ENCODE results near the gene HMGN2.
"Not testable (repeated sequence)": the region's sequence is repeated elsewhere in the genome, so short reads cannot be mapped to it uniquely, and the experiment has no call there.

Gene HMGN2

DNA sequence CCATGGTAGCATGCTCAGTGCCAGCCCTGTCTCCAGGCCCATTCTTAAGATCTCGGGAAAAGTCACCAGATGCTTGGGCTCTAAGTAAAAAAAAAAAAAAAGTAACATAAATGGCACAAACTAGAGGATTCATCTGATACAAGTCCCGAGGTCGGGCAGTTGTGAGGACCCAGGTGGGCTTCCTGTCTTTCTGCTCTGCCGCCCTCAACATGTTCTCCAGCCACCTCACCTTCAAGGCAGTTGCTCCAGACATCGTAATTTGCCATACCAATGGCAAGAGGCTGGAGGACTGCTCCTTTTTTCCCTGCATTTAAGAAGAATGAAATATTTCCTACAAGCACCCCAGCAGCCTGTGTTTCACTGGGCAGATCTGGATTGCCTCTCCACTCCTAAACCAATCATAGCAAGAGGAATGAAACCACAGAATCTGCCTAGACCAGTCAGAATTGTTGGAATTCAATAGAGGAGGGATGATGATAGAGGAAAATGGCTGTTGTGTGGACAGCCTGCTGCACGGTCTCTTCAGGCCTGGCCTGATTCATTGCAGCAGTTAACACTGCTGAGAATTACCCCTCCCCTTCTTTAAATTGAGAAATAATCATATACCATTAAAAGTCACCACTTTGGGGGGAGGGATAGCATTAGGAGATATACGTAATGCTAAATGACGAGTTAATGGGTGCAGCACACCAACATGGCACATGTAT lies 5.4 kb downstream of the HMGN2 start:
- peak; percentile 27 for DNase-seq

DNA sequence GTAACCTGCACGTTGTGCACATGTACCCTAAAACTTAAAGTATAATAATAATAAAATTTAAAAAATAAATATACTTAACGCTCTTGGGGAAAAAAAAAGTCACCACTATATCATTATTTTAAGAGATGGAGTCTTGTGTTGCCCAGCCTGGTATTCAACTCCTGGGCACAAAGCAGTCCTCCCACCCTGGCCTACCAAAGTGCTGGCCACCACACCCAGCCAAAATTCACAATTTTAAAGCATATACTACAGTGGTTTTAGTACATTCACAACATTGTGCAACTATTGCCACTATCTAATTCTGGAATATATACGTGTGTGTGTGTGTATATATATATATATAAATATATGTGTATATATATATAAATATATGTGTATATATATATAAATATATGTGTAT lies 5.9 kb downstream of the HMGN2 start:
- no peak for DNase-seq

DNA sequence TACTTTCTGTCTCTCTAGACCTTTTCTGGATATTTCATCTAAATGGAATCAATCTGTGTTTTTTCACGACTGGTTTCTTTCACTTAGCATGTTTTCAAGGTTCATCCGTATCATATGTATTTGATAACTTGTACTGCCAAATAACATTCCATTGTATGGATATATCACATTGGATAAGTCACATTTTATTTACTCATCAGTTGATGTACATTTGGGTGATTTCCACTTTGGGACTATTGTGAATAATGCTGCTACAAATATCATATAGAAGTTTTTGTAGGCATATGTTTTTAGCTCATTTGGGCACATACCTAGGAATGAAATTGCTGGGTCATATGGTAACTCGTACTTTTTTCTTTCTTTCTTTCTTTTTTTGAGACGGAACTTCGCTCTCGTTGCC lies 6.7 kb downstream of the HMGN2 start:
- no peak for DNase-seq

DNA sequence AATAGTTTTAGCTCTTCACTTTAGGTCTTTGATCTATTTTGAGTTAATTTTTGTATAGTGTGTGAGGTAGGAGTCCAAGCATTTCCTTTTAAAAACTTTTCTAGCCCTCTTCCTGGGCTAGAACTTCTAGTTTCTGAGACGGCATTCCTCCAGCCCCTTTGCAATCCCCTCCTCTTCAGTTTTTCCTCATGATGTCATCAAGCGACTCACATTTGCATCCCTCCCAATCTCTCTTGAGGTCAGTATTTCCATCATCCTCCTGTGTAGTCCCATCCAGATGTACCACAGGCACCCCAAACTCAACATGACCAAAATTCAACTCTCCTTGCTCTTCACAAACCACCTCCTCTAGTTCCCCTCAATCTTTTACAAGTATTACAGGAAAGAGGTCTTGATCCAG lies 10.7 kb downstream of the HMGN2 start:
- peak; percentile 83 for DNase-seq

DNA sequence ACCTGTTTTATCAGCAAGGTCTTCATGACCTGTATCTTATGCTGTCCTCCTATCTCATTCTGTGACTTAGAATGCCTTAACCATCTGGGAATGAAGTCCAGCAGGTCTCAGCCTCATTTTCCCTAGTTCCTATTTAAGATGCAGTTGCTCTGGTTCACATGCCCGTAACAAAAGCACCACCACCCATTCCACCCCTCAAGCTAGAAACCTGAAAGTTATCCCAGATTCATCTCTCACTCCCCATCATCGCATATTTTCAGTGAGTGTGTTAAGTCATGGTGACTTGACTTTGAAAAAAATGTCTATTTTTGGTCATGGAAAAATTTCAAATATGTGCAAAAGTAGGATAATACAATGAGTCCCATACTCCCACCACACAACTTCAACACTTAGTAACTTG lies 11.7 kb downstream of the HMGN2 start:
- peak; percentile 78 for DNase-seq

DNA sequence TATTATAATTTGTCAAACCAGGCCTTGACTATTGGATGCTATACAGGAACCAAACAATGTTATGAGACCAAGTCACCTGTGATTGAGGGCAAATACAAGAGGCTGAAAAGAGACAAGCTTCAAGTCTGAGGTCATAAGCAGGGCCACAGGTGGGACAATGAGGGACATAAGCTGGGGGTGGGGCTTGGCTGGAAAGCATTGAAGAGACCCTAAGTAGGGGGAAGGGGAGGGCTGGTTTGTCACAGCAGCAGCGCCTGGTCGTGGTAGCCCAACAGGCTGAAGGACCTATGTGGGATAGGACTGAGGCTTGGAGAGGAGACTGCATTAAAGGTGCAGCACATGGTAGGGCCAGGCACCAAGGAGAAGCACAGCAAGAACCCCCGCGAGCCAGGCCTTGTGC lies 17.9 kb downstream of the HMGN2 start:
- no peak for DNase-seq

DNA sequence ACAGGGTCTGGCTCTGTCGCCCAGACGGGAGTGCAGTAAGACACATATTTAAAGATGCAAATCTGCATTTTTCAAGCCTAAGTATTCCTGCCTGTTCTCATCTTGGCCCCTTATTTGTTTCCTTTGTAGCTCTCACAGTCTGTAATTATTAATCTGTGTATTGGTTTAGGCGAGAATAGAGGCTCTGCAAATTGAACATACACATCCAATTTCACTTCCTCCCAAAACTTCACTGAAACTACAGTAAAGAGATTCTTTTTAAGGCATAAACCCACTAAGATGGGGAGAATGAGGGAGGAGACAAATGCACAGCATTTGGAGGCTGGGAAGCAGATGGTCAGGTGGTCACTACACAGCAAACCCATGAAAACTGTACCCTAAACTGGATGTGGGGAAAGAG lies 21.0 kb downstream of the HMGN2 start:
- no peak for DNase-seq

DNA sequence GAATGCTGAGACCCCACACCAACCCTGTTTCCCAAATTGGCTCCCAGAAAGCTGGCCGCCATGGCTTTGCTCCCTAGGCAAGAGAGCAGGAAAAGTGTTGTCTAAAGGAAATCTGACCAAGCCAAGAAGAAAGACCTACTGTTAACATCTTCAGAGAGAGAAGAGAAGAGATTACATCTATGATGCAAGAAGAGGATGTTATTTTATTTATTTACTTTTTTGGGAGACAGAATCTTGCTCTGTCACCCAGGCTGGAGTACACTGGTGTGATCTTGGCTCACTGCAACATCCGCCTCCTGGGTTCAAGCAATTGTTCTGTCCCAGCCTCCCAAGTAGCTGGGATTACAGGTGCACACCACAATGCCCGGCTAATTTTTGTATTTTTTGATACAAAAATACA lies 21.7 kb downstream of the HMGN2 start:
- no peak for DNase-seq

DNA sequence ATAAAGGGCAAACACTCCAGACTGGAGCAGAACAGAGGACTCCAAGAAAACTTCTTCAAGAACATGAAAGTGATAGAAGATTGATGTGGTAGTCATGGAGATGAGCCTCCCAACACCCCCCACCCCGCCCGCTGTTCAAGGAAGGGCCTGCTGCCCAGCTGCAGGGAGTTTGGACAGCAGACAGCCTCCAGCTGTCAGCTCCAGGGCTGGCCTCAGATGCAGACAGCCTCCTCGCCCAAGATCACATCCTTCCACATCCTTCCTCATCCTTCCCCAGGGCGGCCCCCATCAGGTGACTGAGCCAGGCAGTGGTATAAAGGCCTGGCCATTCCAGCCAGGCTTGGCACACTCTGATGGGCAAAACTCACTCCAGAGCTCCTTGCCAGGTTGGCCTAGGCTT lies 24.6 kb downstream of the HMGN2 start:
- DNase-seq = no peak

DNA sequence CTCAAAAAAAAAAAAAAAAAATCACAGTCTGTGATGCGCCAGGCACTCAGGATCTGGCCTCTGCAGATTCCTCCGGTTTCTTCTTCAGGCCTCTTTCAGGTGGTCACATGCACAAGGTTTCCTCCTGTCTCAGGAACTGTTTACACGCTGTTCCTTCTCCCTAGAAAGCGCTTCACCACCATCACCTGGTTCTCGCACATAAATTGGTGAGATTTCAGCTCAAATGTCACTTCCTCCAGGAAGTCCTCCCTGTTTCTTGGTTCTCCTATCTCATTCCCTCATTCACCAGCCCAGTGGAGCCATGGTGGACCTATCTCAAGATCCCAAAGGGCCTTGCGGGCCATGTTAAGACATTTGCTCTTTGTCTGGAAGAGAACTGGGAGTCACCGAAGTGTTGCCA lies 26.7 kb downstream of the HMGN2 start:
- no peak for DNase-seq

DNA sequence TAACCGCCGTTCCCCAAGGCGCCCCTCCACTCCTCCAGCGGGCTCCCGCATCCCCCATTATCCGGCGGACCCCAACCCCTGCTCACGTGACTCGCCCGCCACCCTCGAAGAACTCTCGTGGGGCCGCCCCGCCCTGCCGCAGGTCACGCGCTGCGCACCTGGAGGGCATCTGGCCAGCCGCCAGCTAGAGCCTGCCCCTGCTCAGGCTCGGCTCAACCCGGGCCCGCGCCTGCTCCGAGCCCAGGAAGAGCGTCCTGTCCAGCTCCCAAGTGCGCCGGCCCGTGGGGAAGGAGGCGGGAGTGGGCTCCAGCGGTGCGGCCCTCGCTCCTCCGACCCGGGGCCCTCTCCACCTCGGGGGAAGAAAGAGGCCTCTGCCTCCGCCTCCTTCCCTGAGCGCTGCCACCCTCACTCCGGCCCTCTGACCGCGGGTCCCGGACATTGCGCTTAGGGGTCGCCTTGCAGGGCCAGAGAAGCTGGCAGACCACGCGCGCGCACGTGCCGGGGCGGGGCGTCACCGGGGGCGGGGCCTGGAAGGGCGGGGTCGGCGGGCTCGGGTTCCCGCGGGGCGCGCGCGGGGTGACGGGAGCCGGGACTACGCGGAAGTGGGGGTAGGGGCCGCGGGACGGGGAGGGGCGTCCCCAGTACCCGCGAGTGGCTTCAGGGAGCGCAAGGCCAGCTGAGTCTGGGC lies 28.4 kb downstream of the HMGN2 start:
- DNase-seq = no peak

DNA sequence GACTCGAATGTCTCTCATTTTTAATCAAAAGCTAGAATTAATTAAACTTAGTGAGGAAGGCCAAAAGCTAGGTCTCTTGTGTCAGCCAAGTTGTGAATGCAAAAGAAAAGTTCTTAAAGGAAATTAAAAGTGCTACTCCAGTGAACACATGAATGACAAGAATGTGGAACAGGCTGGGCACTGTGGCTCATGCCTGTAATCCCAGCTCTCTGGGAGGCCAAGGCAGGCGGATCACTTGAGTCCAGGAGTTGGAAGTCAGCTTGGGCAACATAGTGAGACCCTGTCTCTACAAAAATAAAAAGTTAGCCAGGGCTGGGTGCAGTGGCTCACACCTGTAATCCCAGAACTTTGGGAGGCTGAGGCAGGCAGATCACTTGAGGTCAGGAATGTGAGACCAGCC lies 38.5 kb downstream of the HMGN2 start:
- DNase-seq = peak; percentile 35

DNA sequence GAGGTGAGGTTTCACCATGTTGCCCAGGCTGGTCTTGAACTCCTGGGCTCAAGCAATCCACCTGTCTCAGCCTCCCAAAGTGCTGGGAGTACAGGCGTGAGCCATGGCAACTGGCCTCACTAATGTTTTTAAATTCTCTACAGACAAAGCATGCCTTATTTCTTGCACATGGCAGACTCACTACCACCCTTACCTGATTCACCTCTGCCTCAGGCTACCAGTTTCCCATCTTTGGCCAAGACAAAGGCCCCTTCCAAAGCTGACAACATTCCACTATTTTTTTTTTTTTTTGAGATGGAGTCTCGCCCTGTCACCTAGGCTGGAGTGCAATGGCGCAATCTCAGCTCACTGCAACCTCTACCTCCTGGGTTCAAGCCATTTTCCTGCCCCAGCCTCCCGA lies 43.6 kb downstream of the HMGN2 start:
- not testable (repeated sequence) for DNase-seq

DNA sequence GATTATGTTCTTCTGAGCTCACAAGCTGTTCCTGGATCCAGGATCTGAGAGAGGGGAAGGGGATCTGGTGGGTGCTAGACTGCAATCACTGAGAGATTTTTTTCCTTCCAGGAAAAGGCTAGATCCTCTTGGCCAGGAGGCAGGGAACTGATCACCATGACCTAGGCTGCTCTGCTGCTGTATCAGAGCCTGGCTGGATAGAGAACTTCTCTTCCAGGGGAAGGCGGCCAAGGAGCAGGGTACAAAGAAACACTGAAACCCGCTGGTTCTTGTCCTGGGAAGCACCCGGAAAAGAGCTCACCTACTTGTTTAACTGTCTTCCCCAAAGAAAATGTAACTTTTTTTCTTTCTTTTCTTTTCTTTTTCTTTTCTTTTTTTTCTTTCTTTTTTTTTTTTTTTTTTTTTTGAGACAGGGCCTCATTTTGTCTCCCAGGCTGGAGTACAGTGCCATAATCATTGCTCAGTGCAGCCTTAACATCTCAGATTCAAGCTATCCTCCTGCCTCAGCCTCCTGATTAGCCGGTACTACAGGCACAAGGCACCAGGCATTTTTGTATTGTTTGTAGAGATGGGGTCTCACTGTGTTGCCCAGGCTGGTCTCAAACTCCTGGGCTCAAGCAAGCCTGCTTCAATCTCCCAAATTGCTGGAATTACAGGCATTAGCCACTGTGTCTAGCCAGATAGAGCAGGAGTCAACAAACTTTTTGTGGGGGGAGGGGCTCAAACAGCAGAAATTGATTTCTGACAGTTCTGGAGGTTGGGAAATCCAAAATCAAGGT lies 44.9 kb downstream of the HMGN2 start:
- DNase-seq = no peak

DNA sequence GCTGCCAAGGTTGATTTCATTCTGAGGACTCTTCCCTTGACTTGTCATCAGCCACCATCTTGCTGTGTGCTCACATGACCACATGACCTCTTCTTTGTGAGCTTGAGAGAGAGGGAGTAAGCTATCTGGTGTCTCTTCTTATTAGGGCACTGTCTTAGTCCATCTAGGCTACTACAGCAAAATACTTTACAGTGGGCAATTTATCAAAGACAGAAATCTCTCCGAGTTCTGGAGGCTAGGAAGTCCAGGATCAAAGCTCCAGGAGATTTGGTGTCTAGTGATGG lies 45.5 kb downstream of the HMGN2 start:
- DNase-seq = no peak

DNA sequence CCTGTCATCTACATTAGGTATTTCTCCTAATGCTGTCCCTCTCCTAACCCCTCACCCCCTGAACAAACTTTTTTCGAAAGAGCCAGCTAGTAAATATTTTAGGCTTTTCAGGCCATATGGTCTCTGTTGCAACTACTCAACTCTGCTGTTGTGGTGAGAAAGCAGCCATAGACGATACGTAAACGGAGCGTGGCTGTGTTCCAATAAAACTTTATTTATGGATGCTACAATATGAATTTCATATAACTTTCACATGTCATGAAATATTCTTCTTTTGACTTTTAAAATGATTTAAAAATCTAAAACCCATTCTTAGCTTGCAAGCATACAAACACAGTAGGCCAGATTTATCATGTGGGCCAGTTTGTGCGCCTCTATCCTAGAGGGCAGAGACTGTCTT lies 46.1 kb downstream of the HMGN2 start:
- DNase-seq = no peak

DNA sequence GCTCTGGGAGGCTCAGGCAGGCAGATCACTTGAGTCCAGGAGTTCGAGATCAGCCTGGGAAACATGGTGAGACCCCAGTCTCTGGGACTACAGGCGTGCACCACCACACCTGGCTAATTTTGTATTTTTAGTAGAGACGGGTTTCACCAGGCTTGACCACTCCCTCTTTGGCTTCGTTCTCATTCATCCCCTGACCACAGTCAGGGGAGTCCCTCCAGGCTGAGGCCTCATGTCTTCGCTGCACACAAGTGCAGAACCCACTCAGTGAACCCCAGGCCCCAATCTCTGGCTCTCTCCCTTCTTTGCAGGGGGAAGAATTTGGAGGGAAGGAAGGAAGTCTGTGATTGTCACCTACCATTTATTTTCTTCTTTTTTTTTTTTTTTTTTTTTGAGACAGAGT lies 48.1 kb downstream of the HMGN2 start:
- DNase-seq = no peak

DNA sequence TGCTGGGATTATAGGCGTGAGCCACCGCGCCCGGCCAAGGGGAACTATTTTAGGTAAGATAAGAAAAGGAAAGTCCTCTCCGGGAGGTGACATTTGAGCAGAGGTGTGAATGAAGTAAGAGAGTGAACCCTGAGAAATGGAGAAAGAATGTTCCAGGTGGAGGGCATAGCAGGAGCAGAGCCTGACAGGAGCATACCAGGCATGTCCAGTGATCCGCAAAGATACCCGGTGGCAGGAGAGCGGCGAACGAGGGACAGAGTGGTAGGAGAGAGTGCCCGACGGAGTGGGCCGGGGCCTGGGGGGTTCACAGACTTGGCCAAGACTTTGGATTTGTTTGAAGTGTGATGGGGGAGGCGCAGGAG lies 49.4 kb downstream of the HMGN2 start:
- DNase-seq = no peak

DNA sequence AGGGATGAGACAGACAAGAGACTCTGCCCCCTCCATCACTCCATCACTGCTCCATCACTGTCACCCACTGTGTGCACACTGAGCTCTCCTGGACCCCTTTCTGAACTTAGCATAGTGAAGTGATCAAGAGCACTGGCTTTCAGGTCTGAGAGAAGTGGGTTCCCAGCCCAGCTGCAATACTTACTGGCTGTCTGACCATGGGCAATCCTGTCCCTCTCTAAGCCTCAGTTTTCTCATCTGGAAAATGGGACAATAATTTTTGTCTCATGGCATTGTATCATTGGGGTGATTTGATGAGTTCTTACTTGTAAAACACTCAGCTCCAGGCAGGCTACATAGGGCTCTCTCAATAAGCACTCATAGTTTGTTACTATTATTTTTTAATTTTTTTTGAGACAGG lies 49.8 kb downstream of the HMGN2 start:
- no peak for DNase-seq

DNA sequence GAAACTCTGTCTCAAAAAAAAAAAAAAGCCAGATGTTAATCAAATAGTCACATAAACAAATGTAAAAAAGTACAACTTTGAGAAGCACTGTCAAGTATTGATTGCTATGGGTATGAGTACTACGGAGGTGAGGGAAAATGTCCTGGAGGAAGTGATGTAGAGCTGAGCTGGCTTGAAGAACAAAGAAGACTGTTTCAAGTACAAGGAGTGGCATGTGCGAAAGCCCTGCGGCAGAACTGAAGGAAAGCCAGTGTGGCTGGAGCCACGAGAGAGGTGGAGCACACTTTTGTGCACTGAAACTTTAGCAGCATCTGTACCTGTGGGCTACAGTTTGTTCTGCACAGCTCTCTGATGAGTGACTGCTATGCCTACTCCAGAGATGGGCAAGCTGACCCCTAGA lies 51.9 kb downstream of the HMGN2 start:
- no peak for DNase-seq
